ENCODE measurements around the gene KDM1A. TPM values are rescaled to one million over a fixed set of nuclear protein-coding genes. Genes with fewer than 3 reads are reported as not detected.
A peak's percentile ranks its signal among the peaks of the same experiment; 100 is the strongest.
"Not testable (repeated sequence)": the region's sequence is repeated elsewhere in the genome, so short reads cannot be mapped to it uniquely, and the experiment has no call there.

KDM1A gene
- total RNA-seq: 108 and 119 TPM in 2 replicates

DNA sequence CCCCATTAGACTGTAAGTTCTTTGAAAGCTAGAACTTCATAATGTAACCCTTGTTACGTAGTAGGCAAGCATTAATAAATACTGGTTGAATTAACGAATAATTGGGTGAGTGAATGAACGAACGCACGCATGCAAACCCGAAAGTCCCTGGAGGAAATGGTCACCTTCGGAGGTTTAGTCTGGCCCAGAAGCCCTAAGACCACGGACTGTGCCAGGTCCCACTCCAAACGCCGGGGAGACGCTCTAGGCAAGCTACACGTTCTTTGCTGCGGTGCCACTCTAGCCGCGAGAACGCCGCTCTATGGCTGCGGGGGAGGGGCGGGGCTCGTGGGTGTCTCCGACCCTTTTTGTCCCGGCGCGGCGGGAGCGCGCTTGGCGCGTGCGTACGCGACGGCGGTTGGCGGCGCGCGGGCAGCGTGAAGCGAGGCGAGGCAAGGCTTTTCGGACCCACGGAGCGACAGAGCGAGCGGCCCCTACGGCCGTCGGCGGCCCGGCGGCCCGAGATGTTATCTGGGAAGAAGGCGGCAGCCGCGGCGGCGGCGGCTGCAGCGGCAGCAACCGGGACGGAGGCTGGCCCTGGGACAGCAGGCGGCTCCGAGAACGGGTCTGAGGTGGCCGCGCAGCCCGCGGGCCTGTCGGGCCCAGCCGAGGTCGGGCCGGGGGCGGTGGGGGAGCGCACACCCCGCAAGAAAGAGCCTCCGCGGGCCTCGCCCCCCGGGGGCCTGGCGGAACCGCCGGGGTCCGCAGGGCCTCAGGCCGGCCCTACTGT lies at the start of gene KDM1A:
Gene KDM1A, plus strand, starts transcription at position 375 of the 769 bp plus-strand sequence. Its CDS starts 129 bp downstream, at position 504.
- peak; percentile 98 for DNase-seq

DNA sequence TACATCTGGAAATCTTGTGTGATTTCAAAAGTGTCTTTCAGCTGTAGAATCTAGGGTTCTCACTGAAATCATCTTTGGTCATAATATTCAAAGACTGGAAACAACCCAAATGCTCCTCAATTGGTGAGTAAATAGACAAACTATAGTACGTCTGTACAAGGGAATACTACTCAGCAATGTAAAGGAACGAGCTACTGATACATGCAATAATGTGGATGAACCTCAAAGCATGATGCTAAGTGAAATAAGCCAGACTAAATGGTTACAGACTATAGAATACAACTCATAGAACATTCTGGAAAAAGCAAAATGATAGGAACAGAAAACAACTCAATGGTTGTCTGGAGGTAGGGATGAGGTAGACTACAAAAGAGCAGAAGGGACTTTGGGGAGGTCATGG lies 49.2 kb upstream of the KDM1A start:
- no peak for DNase-seq

DNA sequence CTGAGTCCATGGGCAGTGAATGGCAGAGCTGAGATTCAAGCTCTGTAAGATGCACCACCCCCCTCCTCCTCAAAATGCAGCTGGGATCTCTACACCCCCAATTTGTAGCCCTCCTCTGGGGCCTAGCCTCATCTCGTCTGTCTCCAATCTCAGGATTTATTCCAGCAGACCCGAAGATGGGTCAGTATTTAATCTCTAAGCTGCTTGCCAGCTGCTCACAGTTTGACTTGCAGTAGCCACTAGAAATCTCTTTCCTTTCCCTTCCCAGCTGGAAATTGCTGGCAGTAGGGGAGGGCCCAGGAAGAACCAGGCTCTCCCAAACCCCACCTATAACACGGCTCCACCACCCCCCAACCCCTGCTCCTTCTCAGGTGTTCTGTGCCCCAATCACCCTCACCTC lies 48.1 kb upstream of the KDM1A start:
- no peak for DNase-seq

DNA sequence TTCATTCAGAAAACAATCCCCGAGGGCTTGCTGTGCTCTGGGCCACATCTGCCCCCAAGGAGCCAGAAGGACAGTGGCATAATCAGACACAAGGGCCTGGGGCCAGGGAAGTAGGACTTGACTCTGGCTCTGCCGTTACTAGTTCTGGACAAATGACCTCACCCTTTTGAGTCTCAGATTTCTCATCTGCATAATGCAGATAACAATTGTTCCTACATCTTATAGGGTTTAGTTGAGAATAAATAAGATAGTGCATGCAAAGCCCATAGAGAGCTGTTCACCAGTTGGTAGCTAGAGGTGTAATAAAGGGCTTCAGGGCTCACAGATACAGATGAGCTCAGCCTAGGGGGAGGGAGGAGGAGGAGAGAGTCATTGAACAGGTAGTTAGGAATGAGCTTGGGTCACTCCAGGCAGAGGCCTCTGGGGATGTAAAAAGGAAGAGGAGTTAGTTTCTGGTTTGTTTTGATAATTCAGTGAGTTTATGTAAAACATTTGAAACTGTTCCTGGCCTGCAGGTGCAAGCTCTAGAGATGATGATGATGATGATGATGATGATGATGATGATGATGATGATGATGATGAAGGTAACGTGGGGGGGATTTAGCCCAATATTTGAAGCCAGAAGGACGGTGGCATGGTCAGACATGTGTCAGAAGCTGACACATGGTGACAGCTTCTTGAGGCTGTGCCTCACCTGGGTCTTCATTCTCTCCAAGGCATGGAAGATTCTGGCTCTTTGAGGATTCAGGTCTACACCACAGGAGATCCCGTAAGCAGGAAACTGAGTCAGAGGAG lies 47.5 kb upstream of the KDM1A start:
- DNase-seq: no peak

DNA sequence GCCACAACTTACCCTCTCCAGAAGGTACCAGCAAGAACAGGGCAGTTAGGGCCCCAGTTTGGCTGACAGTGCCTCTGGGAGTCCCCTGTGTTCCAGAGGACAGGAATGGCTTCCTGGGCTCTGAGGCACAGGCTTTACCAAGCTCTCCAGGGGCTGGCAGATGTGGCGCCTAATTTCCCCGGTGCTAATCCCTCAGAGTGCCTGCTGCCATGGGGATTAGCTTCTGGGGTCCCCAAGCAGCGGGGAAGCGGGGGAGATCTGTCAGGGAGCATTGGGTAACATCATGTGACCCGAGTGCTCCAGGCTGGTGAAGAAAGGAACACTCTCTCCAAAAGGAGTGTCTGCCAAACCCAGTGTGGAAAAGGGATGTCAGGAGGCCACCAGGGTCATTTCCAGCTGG lies 46.5 kb upstream of the KDM1A start, which contains the start of gene LACTBL1:
Gene LACTBL1, minus strand, starts transcription at position 107 of the 400 bp plus-strand sequence. CDS start 550 bp downstream, outside the sequence.
- DNase-seq: no peak

DNA sequence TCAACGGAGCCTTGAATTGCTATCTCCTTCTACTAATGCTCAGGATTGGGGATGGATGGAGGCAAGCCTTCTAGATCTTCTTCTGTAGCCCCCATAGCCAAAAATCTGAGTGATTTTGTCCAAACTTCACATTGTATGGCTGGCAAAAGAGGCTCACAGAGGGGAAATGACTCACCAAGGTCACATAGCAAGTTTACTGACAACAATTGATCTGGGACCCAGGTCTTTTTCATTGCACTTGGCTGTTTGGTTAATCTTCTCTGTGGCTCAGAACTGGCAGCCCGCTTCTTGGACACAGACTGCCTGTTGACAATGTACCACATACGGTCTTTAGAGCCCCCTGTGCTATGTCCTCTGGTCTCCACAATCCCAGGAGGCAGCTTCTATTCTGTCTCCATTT lies 43.6 kb upstream of the KDM1A start:
- DNase-seq: peak; percentile 78

DNA sequence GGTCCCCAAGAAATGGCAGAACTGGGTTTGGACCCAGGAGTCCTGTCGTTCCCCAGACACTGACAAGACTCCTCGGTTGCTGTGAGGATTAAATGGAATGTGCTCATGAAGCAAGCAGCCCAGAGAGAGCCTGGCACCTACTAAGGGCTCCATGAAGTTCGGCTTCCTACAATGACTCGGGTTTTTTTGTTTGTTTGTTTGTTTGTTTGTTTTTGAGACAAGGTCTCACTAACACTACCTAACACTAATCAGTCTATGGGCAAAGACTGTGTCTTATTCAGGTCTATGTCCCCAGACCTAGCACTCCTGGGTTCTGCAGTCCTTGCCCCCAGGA lies 43.2 kb upstream of the KDM1A start:
- no peak for DNase-seq

DNA sequence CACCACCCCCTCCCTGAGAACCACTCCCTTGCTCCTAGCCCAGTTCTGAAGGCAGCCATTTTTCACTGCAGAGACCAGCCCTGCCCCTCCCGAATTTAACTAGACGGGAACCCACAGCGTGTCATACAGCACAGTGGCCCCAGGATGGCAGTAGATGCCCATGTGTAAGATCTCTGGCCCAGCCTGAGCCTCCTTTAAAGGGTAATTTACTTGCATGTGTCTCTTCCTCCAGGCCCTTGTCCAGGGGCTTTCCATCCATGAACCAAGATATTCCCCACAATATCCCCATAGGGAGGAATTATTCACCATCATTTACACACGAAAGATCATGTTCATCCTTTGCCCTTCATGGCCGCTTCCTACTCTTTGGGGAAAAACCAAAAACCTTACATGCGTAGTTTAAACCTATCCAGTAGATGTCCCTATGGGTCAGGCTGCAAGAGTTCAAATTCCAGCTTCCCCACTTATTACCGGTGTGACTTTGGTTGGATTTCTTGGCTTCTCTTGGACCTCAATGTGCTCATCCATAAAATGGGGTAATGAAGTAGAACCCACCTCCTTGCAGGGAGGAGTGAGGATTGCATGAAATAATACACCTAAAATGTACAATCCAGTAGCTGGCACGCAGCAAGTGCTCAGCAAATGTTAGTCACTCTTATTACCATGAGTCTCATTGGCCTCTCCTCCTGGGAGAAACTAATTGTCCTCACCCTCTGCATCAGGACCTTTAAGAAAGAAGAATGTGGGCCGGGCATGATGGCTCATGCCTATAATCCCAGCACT lies 42.6 kb upstream of the KDM1A start:
- peak; percentile 91 for DNase-seq

DNA sequence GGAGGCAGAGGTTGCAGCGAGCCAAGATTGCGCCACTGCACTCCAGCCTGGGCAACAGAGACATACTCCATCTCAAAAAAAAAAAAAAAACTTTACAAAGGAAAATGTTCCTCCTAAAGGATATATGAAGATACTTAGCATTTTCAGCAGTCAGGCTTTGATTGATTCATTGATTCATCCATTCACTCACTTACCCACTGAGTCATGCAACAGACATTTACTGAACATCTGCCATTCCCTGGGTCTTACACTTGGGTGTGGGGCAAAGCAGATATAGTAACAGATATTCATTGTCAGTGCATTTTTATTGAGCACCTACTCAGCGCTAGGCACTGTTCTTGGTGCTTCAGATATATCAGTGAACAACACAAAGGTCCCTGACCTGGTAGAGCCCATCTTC lies 41.0 kb upstream of the KDM1A start:
- DNase-seq: no peak

DNA sequence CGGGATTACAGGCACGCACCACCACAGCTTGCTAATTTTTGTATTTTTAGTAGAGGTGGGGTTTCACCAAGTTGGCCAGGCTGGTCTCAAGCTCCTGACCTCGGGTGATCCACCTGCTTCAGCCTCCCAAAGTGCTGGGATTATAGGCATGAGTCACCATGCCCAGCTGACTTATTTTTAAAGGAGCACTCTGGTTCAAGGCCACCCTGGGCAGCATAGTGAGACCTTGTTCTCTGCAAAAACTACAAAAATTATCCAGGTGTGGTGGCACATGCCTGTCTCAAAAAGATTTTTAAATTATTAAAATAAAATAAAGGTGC lies 38.8 kb upstream of the KDM1A start:
- not testable (repeated sequence) for DNase-seq

DNA sequence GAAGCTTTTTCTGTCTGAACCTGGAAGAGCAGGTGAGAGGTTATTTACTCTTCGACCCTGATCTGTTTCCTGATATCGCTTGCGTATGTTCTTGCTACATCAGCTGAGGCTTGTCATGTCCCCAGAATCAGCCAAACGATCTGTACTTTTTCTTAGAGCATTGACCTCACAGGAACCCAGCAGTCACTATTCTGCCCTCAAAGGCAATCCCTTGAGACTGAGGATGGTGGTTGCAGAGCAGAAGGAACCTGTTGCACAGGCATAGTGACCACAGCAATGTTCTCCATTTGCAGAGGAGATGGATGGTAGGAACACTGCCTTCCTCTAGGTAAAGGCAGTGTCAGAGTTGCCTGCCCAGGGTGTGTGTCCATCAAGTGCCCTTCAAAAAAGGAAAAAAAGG lies 35.3 kb upstream of the KDM1A start:
- DNase-seq: no peak

DNA sequence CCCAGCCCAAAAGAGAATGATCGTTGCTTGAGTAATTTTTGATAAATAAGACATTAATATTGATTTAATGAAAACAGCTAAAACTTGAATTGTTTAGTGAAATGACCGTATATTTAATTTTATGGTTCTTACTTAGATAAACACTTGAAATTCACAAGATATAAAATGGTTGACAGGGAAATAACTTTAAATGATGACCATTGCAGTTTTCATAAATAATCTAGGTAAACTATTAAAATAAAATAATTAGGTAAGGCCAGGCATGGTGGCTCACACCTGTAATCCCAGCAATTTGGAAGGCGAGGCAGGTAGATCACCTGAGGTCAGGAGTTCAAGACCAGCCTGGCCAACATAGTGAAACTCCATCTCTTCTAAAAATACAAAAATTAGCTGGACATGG lies 26.9 kb upstream of the KDM1A start:
- DNase-seq: not testable (repeated sequence)

DNA sequence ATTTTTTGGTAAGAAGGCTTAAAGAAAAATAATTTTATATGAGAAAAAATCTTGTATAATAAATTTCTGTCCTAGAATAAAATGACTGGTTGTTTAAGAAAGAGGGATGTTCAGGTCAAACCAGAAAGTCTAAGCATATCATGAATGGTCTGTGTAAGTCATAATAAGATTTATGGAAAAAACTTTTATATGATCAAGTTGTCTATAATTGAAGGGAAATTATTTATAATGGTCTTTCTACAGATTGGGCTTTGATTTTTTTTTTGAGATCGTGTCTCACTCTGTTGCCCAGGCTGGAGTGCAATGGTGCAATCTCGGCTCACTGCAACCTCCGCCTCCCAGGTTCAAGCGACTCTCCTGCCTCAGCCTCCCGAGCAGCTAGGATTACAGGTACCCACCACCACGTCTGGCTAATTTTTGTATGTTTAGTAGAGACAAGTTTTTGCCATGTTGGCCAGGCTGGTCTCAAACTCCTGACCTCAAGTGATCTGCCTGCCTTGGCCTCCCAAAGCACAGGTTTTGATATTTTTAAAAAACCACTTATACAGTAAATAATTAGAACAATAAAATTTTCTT lies 26.0 kb upstream of the KDM1A start:
- DNase-seq: not testable (repeated sequence)

DNA sequence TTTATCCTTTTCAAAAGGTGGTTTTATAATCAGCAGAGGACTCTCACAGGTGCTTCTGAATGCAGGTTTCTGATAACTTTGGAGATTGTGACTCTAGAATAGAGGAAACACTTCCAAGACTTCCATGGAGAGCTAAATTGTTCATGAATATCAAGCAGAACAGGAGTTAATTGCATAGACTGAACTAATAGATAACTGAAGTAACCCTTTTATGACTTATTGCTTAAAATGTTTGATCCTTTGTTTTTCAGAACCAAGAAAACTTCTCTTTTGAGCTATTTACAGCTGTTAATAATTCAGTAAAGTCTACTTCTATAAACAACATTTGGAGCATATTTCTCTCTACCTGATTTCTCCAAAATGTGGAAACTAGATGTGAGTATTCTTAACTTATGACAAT lies 23.5 kb upstream of the KDM1A start:
- no peak for DNase-seq

DNA sequence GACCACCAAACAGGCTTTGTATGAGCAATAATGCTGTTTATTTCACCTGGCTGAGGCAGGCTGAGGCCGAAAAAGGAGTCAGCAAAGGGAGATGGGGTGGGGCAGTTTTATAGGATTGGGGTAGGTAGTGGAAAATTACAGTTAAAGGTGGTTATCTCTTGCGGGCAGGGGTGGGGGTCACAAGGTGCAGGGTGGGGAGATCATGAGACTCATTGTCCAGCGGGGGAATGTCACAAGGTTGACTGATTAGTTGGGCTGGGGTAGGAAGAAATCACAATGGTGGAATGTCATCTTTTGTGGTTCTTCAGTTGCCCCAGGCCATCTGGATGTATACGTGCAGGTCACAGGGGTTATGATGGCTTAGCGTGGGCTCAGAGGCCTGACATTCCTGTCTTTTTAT lies 21.7 kb upstream of the KDM1A start:
- DNase-seq: not testable (repeated sequence)

DNA sequence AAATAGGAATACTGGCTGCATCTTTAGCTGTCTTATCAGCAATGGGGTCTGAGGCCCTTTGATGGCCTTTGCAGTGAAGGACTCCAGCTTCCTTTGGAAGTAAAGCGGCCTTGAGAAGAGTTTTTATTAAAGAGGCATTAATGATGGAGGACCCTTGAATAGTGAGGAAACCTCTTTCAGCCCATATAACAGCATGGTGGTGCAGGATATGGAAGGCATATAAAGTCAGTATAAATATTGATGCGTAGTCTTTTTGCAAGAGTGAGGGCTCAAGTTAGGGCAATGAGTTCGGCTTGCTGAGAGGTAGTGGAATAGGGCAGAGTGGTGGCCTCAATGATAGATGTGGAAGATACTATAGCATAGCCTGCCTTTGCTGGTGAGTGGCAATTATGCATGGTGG lies 19.1 kb upstream of the KDM1A start:
- not testable (repeated sequence) for DNase-seq

DNA sequence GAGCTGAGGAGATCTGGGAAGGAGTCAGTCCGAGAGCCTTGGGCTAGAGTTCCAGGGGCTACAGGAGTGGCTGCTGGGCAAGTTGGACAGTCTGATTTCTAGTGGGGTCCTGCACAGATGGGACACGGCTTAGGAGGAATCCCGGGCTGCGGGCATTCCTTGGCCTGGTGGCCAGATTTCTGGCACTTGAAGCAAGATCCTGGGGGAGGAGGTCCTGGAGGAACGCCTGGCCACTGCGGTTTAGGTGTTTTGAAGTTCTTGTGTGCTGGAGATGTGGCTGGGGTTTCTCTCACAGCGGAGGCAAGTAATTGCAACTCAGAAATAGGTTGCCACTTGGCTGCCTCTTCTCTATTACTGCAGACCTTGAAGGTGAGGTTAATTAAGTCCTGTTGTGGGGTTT lies 17.1 kb upstream of the KDM1A start:
- not testable (repeated sequence) for DNase-seq

DNA sequence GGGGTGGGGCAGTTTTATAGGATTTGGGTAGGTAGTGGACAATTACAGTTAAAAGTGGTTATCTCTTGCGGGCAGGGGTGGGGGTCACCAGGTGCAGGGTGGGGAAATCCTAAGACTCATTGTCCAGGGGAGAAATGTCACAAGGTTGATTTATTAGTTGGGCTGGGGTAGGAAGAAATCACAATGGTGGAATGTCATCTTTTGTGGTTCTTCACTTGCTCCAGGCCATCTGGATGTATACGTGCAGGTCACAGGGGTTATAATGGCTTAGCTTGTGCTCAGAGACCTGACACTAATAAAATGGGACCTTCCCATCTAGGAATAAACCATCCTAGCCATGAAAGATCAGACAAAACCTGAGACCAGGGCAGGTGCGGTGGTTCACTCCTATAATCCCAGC lies 15.2 kb upstream of the KDM1A start:
- DNase-seq: no peak

DNA sequence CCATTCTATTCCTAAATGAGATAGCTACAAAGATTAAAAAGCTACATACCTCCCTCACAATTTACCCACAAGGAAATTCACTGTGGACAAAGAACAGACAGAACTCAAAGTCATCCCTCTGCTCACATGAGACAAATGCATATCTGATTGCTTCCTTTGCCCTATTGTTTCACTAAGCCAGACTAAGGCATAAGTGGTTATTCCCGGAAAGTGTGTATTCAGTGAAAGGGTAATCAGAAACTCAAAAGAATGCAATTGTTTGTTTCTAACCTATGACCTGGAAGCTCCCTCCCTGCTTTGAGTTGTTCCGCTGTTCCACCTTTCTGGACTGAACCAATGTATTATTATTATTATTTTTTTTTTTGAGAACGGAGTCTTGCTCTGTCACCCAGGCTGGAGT lies 14.5 kb upstream of the KDM1A start:
- DNase-seq: peak; percentile 54

DNA sequence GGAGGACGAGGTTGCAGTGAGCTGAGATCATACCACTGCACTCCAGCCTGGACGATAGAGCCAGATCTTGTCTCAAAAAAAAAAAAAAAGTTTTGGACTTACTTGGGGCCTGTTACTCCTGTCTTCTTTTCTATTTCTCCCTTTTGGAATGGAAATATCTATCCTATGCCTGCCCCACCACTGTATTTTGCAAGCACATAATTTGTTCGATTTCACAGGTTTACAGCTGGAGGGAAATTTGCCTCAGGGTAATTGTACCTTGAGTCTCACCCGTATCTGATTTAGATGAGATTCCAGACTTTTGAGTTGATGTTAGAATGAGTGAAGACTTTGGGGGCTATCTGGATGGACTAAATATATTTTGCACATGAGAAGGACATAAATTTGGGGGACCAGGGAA lies 12.2 kb upstream of the KDM1A start:
- no peak for DNase-seq

DNA sequence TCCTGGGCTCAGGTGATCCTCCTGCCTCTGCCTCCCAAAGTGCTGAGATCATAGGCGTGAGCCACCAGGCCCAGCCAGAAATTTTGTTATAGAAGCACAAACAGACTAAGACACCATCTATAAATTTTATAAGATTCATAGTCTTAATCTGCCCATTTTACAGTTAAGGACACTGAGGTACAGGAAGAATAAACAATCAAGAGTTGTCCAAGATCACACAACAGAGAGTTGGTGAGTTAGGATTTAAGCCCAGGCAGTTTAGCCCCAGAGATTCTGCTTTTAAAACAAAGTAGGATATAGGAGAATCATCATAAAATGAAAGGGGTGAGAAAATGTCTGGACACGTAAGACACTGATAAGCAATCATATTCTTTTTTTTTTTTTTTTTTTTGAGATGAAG lies 10.4 kb upstream of the KDM1A start:
- DNase-seq: no peak

DNA sequence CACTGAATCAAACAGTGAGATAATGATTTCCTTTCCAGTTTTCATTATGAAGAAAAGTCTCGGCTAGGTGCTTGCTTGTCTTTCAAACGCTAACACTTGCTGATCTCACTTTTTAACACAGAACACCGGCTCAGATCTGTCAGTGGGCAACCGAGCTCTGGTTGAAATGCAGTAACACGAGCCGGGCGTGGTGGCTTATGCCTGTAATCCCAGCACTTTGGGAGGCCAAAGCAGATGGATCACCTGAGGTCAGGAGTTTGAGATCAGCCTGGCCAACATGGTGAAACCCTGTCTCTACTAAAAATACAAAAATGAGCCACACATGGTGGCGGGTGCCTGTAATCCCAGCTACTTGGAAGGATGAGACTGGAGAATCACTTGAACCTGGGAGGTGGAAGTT lies 9.2 kb upstream of the KDM1A start:
- DNase-seq: not testable (repeated sequence)

DNA sequence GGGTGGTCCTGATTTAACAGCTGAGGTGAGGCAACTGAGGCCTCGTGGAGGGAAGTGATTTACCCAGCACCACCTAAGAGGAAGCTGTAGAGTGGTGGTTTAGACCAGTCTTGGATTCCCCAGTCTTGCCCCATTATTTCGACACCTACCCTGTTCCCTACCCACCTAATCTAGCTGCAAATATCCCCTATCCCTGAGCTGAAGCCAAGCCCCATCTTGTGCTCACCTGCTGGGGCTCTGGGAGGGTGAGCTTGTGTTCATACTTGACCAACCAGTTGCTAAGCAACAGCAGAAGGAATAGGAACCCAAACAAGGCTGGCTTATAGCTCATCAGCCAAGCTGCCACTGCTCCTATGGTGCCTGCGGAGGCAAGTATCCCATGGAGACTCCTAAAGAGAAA lies 5.6 kb upstream of the KDM1A start:
- DNase-seq: no peak
